Stimulated activated CD4-positive, alpha-beta T cell treated with anti-CD3 and anti-CD28 coated beads, Interleukin-2, amount 100 ng/mL, for 24 hours (primary cell): ENCODE data around the gene CPT1A.
A peak's percentile ranks its signal among the peaks of the same experiment; 100 is the strongest.

Source experiments
- DNase-seq, 2 donors: peaks; one replicate each; pipeline ENCODE4 v3.0.0-alpha.2; 2020

Gene CPT1A

DNA sequence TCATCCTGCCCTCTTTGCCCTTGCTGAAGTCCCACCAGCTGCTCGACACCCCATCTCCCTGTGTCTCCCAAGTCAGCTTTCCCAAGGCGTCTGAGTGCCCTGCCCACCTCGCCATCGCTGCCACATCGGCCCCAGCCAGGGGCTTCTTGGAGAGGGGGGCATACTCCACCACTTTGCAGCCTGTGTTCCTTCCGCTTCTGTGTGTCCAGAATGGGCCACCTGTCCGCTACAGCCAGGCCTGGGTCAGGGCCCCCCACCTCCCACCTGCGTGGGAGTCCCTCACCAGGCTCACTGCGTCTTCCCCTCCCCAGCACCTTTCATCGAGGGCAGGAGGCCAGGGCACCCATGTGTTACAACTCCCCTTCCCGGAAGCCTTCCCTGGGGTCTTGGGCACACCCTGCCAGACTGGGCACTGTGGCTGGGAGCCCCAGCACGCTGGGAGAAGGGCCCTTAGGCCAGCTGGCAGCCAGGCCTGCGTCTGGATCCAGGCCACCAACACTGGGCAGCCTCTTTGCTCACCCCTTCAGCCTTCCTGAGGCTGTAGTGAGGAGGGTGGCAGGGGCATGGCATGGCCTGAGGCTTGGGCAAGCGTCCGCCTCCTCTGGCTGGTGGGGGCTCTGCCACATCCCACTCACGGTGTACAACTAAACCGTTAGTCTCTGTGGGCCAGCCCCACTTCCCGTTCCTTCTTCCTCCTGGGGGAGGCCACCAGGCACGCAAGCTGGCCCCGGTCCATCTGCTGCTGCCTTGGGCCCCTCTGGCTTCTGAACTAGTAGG is 13.4 kb downstream of the CPT1A start:
- no peak for DNase-seq

DNA sequence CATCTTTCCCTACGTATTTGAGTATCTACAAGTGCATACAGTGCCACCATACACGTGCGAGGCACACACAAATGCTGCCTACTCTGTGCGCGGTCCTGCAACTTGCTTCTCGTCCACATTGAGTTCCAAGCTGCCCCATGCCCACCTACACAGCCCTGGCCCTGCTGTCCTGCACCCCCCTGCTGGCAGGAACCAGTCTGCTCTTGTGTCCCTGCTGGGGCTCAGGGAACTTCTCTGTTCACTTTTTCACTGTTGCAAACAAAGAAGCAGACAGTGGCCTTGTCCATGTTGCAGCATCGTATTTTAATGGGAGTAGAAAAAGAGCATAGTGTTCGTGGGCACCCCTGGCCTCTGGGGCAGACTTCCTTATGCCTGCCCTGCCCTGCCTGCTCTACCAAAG is 14.0 kb downstream of the CPT1A start:
- no peak for DNase-seq

DNA sequence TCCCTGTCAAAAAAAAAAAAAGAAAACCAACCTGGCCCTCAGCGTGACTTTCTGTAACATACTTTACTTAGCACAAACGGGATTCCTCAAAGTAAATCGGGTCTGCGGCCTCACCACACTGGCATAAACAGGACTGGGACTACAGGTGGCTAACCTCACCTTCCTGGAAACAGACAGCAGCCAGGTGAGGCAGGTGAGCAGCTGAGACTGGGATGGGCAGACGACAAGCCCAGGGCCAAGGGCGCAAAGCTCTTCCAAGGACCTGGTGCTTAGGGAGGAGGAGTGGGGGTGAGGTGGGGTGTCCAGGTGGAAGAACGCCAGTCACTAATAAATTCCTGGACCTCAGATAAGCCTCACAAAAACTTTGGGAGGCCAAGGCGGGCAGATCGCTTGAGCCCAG is 15.0 kb downstream of the CPT1A start:
- DNase-seq, result no peak

DNA sequence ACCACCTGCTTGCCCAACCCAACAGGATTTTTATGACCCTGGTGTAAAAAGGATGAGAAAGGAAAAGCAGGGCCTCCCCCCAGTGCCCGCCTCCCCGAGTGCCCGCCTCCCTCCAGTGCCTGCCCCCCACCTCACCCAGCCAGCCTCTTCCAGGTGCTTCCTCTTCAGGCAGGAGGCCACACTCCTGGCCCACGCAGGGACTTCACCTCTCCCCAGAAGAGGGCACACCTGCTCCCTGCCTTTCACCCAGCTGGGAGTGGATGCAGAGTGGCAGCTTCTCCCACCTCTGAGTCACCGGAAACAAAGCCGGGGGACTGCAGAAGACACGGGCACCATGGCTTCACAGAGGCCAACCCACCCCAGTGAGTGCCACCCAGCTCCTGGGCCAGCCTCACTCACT is 16.1 kb downstream of the CPT1A start:
- DNase-seq, result peak; percentile 47 to 60

DNA sequence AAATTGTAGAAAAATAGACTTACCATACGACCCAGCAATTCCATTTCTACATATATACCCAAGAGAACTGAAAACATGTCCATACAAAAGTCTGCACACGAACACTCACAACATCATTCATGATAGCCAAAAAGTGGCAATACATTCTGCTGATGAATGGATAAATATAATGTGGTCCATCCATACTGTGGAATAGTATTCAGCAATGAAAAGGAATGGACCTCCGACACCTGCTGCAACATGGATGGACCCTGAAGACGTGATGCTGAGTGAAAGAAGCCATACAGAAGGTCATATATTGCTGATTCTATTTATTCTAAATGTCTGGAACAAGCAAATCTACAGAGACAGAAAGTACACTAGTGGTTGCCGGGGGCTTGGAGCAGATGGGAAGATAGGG is 19.2 kb downstream of the CPT1A start:
- DNase-seq, result no peak

DNA sequence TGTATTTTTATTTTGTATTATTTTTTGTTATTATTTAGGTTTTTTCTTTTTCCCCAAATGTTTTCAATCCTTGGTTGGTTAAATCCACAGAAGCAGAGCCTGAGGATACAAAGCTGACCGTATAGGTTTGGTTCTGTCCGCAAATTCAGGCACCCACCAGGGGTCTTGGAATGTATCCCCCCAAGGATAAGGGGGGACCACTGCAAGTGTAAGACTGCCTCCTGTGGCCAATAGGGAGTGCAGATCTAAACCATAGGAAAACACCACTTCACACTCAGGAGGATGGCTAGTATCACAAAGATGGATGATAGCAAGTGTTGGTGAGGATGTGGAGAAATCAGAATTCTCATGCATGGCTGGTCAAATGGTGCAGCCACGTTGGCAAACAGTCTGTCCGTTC is 20.0 kb downstream of the CPT1A start:
- no peak for DNase-seq

DNA sequence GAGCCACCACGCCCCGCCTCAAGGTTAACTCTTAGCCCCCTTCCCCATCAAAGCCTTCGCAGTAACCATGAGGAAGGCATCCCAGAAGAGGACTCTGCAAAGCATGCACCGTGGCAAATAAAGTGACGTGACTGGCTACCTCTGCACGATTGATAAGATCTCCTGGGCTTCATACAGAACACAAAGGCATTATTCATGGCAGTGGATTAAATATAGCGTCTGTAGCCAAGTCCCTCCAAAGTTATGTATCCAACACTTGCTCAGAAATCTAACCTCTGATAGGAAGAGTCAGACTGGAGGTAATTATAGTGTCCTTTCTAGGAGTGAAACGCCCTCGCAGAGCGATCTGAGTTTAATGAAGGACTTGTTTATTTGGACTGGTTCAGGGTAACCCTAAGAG is 22.4 kb downstream of the CPT1A start:
- DNase-seq, result no peak

DNA sequence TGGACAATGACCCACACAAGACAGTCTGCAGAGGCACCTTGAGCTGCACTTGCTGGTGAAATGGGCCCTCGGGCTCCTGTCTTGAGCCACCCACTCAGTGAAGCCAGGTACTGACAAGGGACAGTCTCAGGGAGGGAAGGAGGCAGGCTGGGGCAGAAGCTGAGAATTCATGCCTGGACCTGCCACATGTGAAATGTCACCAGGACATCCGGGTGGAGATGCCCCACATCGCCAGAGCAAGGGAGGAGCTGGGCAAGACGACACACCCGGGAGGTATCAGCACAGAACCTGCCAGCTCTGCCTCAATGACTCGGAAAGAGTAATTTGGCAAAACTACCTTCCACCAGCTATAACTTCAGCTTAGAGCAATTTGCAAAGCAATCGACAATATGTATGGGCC is 23.5 kb downstream of the CPT1A start:
- no peak for DNase-seq

DNA sequence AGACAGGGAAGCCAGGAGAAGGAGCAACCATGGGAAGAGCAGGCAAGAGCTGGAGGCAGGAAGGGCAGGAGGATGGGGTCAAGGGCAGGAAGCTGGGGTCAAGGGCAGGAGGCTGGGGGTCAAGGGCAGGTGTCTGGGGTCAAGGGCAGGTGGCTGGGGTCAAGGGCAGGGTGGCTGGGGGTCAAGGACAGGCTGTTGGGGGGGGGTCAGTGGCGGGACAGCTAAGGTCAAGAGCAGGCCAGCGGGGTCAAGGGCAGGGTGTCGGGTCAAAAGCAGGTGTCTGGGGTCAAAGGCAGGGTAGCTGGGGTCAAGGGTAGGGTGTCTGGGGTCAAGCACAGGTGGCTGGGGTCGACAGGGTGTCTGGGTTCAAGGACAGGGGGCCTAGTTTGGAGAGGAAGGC is 24.2 kb downstream of the CPT1A start:
- DNase-seq, result no peak

DNA sequence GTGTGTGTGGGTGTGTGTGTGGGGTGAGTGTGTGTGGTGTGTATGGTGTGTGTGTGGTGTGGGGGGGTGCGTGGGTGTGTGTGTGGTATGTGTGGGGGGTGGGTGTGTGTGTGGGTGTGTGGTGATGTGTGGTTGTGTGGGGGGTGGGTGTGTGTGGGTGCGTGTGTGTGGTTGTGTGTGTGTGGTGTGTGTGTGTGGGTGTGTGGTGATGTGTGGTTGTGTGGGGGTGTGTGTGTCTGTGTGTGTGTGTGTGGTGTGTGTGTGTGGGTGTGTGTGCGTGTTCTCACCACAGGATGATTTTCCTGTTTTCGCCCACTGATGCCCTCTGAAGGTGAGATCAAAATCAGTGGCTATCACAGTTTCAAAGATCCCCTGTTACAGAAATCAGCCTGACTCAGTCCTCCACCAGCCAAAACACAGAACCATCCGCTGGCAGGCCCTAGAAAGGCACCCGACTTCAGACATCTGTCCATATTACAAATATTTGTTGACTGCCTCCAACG is 24.7 kb downstream of the CPT1A start:
- DNase-seq, result peak; percentile 9 to 27

DNA sequence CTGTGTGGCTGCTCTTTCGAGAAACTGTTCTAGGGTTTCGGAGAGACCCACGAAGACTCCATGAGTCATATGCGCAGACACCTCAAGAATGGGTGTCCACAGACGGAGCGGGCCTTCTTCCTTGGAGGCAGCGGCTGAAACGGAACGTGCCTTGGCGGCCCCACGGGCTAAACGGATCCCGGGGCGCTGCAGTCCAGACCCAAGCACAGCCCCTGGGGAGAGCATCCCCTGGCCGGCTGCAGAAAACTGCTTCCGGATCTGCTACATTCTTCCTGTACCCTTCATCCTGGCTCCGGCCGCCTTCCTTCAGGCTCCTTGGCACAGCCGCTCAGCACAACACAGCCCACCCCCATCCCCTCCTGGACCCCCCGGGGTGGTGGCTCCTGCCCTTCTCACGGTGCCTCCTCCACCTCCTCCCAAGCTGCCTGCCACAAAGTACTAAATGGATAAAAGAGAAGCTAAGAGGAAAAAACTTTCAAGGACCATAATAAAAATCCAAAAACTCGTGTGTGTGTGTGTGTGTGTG is 25.4 kb downstream of the CPT1A start:
- no peak for DNase-seq

DNA sequence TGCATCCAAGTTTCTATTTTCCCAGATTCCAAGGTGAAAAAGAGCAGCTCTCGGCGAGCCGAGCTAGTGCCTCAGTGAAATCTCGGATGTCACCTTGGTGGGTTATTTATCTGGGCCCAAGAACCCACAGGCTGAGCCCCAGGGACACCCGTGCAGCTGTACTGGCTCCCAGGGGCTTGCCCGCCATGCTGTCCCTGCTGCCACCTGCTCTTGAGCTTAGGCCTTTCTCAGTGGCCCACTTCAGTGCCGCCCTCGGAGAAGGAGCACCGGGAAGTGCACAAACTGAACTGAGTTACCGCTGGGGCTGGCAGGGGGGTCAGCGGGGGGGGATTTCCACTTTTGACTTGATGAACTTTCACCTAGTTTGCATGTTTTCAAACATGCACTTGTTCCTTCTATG is 27.9 kb downstream of the CPT1A start:
- DNase-seq, result no peak

DNA sequence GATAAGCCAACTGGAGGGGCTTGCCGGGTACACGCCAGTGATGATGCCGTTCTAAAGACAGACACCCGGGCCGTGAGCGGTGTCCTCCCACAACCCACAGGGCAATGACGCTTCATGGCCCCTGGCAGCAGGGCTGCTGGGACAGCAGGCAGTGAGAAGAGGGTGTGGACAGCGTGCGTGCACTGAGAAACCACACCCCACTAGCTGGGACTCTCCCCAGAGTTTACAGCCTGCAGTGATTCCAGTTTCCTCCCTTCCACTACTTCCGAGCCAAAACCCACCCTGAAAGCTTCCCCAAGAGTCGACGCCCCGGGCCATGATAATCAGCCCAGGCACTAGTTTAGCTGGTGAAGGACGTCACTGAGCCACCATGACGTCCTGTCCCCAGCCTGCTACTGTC is 29.2 kb downstream of the CPT1A start:
- no peak for DNase-seq

DNA sequence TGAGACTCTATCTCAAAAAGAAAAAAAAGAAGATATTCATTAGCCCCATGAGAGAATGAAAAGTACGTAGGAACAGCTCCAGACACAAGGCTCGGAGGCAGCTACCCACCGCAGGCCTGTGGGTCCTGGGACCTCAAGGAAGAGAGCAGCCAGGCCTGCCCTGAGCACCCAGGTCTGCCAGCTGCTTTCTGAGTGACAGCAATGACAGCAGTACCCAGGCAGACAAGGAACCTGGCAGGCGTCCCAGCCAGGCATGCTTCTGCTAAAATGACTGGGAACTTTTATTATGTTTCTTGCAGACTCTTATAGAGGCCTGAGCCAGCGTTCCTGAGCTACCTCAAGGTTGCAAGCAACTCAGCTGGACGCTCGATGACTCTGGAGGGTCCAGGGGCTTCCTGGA is 31.6 kb downstream of the CPT1A start:
- DNase-seq, result no peak

DNA sequence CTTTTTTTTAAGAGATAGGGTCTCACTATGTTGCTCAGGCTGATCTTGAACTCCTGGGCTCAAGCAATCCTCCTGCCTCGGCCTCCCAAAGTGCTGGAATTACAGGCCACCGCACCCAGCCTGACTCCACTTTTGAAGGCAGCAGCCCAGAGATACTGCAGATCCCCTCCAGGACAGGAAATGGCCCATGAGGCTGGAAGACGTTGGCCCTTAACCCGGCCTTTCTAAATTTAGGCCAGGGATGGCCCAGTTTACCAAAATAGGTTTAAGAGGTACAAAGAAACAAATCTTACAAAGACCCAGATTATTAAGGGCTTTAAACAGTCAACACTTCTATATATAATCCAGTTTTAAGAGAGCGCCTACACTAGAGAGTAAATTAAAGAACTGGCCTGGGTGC is 32.2 kb downstream of the CPT1A start:
- DNase-seq, result no peak

DNA sequence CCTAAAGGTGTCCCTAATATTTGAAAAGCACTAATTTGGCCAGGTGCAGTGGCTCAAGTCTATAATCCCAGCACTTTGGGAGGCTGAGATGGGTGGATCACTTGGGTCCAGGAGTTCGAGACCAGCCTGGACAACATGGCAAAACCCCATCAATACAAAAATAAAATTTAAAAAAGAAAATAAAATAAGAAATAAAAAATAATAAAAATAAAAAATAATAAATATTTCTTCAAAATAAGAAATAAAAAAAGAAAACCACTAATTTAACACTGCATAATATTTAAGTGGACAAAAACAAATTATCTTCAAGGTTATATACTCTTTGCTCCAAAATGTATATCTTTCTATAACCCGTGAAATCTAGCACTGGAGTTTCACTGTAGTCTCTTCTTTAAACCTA is 32.9 kb downstream of the CPT1A start:
- DNase-seq, result no peak

DNA sequence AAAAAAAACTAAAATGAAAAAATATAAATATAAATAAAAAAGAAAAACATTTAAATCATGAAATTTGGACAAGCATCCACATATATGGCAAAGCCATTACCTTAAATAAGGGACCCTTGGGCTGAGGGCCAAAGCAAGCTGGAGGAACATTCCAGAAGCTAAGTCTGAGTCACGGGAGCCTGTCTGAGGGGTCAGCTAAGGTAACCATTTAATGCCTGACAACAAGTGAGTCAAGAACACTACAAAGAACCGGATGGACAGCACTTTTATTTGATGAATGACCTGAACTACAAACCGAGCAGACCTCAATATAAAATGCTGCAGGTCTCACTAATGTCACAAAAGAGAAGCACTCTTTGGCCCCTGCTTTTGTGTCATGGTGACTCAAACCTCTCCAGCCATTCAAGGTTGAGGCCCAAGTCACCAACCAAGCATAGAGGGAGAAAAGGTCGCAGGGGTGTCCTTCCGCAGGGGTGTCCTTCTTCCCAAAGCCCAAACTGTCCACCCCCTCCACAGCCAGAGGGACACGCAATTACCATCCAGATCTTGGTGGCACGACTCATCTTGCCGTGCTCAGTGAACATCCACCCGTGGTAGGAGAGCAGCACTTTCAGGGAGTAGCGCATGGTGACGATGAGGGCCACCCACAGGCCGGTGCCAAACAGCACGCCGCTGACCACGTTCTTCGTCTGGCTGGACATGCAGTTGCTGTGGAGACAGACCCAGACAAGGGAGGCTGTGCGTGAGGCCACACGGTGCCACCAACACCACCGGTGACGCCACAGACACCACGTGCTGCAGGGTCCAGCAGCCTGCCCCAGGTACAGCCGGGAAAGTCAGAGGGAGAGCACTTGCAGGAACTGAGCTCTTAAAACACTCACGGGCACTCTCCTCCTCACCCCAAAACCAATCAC is 34.5 kb downstream of the CPT1A start:
- no peak for DNase-seq

DNA sequence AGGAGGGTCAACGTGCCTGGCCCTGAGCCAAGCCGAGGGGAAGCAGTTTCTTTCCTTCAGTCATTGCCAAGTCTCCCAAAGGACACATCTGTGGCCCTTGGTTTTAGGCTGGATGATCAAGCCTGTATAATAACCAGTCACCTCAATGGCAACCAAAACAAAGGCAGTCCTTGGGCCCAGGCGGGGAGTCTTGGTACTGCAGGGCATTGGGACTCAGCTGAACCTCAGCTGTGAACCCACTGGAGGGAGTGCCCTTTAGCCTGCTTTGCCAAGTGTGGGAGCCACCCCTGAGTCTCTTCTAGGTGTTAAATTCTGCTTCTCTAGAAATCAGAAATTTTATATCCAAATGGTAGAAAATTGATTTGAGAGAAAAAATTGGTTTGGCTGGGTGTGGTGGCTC is 36.9 kb downstream of the CPT1A start:
- no peak for DNase-seq

DNA sequence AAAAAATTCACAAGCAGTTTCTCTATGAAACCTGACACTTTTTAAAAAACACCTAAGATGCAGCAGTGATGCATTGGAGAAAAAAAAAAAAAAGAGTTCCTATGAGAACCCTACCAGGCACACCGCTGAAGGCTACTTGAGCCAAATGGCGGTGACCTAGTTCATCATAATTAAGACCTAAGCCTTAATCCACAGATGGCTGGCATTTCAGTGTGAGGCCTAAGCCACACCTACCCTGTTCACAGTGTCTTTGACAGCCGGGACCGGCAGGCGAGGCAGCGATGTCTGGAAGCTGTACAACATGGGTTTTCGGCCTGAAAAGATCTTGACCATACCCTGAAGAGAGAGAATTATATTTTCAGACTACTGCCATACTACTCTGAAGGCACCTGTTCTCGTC is 38.0 kb downstream of the CPT1A start:
- no peak for DNase-seq

DNA sequence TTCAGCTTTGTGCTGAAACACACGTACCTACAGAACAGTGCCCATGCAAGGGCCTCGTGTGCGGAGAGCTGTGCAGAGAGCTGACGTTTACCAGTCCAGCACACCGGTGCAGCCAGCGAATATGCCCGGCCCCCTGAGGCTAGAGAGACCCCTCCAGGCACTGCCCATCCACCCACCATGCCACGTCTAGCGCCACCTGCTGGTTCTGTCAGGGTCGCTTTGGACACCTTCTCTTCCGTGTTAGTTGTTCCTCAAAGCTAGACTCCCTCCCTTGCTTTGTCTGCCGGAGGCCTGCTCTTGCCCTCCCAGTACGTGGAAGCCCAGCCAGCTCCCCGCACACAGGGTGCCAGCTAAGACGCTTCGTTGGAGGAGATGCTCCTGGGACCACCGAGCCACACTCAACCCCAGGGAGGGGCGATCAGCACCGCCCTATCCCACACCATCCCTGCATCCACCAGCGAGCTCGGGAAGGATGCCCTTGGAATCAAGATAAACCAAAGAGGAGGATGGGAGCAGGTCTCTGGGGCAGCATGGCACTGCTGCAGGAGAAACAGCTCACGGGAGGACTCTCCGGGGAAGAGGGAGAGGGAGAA is 43.4 kb downstream of the CPT1A start:
- DNase-seq, result peak; percentile 60

DNA sequence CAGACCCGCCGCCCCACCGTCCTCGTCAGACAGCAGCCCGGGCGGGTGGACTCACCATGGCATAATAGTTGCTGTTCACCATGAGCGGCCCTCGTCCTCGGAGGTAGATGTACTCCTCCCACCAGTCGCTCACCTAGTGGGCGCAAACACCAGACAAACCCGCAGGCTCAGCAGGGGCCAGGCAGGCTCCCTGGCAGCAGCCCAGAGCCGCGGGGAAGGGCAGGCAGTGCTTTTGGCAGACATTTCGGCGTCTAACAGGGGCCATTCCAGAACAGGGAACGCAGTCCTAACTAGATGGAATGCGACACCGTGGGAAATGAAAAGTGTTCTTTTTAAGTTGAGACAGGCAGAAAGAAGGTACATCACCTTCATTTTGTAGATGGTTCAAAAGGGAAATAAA is 44.9 kb downstream of the CPT1A start:
- no peak for DNase-seq

DNA sequence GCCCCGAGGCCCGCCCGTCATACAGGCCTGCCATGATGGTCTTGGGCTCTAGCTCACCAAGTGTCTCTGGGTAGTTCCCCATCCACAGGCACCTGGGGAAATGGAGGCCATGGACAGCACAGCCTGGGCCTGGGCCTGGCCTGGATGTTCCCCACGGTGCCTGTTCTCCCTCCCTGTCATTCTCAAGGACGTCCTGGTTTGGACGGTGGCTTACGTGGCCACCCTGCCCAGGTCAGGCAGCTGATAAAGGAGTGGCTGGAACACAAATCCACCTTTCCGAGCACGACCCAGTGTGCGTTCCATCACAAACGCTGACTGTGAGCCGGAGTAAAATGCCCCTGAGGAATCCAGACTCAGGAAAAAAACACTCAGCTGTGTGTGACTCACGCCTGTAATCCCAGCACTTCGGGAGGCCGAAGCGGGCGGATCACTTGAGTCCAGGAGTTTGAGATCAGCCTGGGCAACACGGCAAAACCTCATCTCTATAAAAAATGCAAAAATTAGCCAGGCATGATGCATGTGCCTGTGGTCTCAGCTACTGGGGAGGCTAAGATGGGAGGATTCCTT is 49.2 kb downstream of the CPT1A start:
- DNase-seq, result no peak

DNA sequence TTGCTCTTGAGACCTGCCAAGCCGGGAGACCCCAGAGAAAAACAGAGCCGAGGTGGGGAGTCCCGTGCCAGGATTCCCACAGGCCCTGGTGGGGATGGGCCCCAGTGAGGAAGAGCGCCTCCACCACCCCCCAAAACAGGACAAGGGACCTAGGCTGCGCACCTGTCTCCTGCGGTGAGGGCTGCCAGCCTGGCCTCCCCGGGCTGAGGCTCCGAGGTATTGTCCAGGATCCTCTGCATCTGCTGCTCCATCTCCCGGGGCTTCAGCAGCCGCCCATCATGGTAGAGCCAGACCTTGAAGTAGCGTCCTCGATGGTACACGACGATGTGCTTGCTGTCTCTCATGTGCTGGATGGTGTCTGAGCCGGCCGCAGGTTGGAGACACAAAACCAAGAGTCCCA is 57.1 kb downstream of the CPT1A start:
- DNase-seq, result no peak
